A673 (cell line): Measurements from ENCODE around the gene LRRC9. TPM values are rescaled to one million over a fixed set of nuclear protein-coding genes. Genes with fewer than 3 reads are reported as not detected.

Source experiments
- BruUV-seq: library from RNA; stranded (reverse); fragments of 400-500 nt; replicated peaks from 2 replicates; lab custom pipeline; 2021; lab: Mats Ljungman, UMichigan
- CTCF ChIA-PET: fragments of 300-600 bp; sonication (Branson Sonifier 250); formaldehyde crosslinking; loops from one replicate; lab custom pipeline; 2022; ENCODE audit warnings: antibody characterized with exemption; lab: Charles Lee
- POLR2A ChIA-PET: fragments of 300-600 bp; sonication (Branson Sonifier 250); formaldehyde crosslinking; loops from one replicate; lab custom pipeline; 2022; ENCODE audit warnings: antibody characterized with exemption; ENCODE audit not compliant: low non-redundant PET; lab: Charles Lee
- DNase-seq: peaks from one replicate; pipeline ENCODE4 v3.0.0-alpha.2; 2015; ENCODE audit warnings: low spot score
- H3K27ac ChIP-seq: fragments of 200-600 bp; sonication (generic); 2 replicates; pipeline ENCODE4 v1.5.1; 2016; ENCODE audit warnings: mixed run types, low read depth, mild to moderate bottlenecking, mixed read lengths, antibody characterized with exemption, low read length; ENCODE audit not compliant: poor library complexity, severe bottlenecking
- H3K27me3 ChIP-seq: fragments of 200-600 bp; sonication (generic); replicated peaks from 2 replicates; pipeline ENCODE4 v1.6.1; 2017; ENCODE audit warnings: mixed run types, low read depth, mild to moderate bottlenecking, mixed read lengths, antibody characterized with exemption, low read length; ENCODE audit not compliant: insufficient read depth, poor library complexity
- H3K36me3 ChIP-seq: fragments of 200-600 bp; sonication (generic); 2 replicates; pipeline ENCODE4 v1.6.1; 2016; ENCODE audit warnings: mixed run types, mild to moderate bottlenecking, mixed read lengths, antibody characterized with exemption, low read length; ENCODE audit not compliant: insufficient read depth, poor library complexity, severe bottlenecking
- H3K4me1 ChIP-seq: fragments of 200-600 bp; sonication (generic); 2 replicates; pipeline ENCODE4 v1.6.1; 2017; ENCODE audit warnings: mixed run types, mild to moderate bottlenecking, mixed read lengths, antibody characterized with exemption, low read length; ENCODE audit not compliant: insufficient read depth, poor library complexity, severe bottlenecking
- H3K4me3 ChIP-seq: fragments of 200-600 bp; sonication (generic); 2 replicates; pipeline ENCODE4 v1.5.1; 2016; ENCODE audit warnings: low read depth, mixed run types, mild to moderate bottlenecking, mixed read lengths, low read length; ENCODE audit not compliant: poor library complexity, severe bottlenecking
- H3K9me3 ChIP-seq: fragments of 200-600 bp; sonication (generic); 2 replicates; pipeline ENCODE4 v1.6.1; 2016; ENCODE audit warnings: mixed run types, low read depth, mild to moderate bottlenecking, mixed read lengths, antibody characterized with exemption, low read length; ENCODE audit not compliant: poor library complexity, severe bottlenecking
- CTCF ChIP-seq: fragments of 300-800, 200-600 bp; sonication (generic); conservative IDR thresholded peaks from 2 replicates; pipeline ENCODE4 v1.5.1; 2017; ENCODE audit warnings: low read depth, mild to moderate bottlenecking, antibody characterized with exemption, low read length, moderate library complexity, mixed read lengths
- EZH2 ChIP-seq: fragments of 200-600 bp; sonication (generic); IDR thresholded peaks from 2 replicates; pipeline ENCODE4 v1.6.1; 2017; ENCODE audit warnings: borderline replicate concordance, low read depth, mild to moderate bottlenecking, mixed read lengths, antibody characterized with exemption, low read length; ENCODE audit not compliant: poor library complexity, severe bottlenecking
- intact Hi-C: fragments of 100-400 bp; cut with micrococcal nuclease; formaldehyde crosslinking; loops from one replicate; pipeline ENCODE4 v1.10.0; 2022; ENCODE audit not compliant: unreplicated experiment
- total RNA-seq: library from RNA; stranded (reverse); gene quantifications from 2 replicates; pipeline ENCODE4 v1.2.3, GENCODE V29; 2021

Gene LRRC9
- total RNA-seq, 1 experiment from 2014 or later = not detected

GRCh38 chr14:59897757-59898383 is 22.1 kb upstream of the LRRC9 start:
- no peaks in the 10 kb centered on the region for H3K27me3 ChIP-seq
- H3K9me3 ChIP-seq = no peaks in the 10 kb centered on the region
- BruUV-seq = no TSS peak
- POLR2A ChIA-PET = no interaction called here
- no peak overlapping the region for H3K27ac ChIP-seq
- H3K36me3 ChIP-seq = no peaks in the 10 kb centered on the region
- intact Hi-C loops = loop anchor here (5.0 kb wide), 3 partner anchors 191 to 386 kb away; no protein-coding TSS in a partner anchor
- no peaks in the 10 kb centered on the region for H3K4me1 ChIP-seq
- H3K4me3 ChIP-seq = no peak overlapping the region
- CTCF ChIA-PET = interaction anchor here (0.6 to 1.6 kb wide), 6 partner anchors 181 to 391 kb away, joined by 3 to 15 read pairs (median 10); no protein-coding TSS in a partner anchor
- TF ChIP-seq EZH2 (no peak), CTCF (peak; percentile 63)
- peak; percentile 67 for DNase-seq

- intact Hi-C loops = no loop called here
- POLR2A ChIA-PET = no interaction called here
These were observed 19.4 kb upstream of the LRRC9 start for GRCh38 chr14:59900556-59900955.

GRCh38 chr14:59904184-59904583 is 15.8 kb upstream of the LRRC9 start:
- H3K4me3 ChIP-seq = no peak overlapping the region
- H3K36me3 ChIP-seq = no peaks in the 10 kb centered on the region
- H3K27me3 ChIP-seq = no peaks in the 10 kb centered on the region
- ChIA-PET POLR2A (no interaction called here), CTCF (no interaction called here)
- no TSS peak for BruUV-seq
- no peak for TF ChIP-seq EZH2
- no peak for TF ChIP-seq CTCF
- intact Hi-C loops = no loop called here
- H3K27ac ChIP-seq = no peak overlapping the region
- H3K4me1 ChIP-seq = no peaks in the 10 kb centered on the region
- H3K9me3 ChIP-seq = no peaks in the 10 kb centered on the region
- DNase-seq = no peak

More at GRCh38 chr14:59900556-59900955, 19.4 kb upstream of the LRRC9 start:
- H3K9me3 ChIP-seq = no peaks in the 10 kb centered on the region
- no peaks in the 10 kb centered on the region for H3K27me3 ChIP-seq
- no peaks in the 10 kb centered on the region for H3K36me3 ChIP-seq
- BruUV-seq = no TSS peak
- no peaks in the 10 kb centered on the region for H3K4me1 ChIP-seq
- no peak for DNase-seq
- CTCF ChIA-PET = no interaction called here
- TF ChIP-seq CTCF (no peak), EZH2 (no peak)
- no peak overlapping the region for H3K27ac ChIP-seq
- no peak overlapping the region for H3K4me3 ChIP-seq
